ENCODE results near the gene SNX14.

Gene SNX14

DNA sequence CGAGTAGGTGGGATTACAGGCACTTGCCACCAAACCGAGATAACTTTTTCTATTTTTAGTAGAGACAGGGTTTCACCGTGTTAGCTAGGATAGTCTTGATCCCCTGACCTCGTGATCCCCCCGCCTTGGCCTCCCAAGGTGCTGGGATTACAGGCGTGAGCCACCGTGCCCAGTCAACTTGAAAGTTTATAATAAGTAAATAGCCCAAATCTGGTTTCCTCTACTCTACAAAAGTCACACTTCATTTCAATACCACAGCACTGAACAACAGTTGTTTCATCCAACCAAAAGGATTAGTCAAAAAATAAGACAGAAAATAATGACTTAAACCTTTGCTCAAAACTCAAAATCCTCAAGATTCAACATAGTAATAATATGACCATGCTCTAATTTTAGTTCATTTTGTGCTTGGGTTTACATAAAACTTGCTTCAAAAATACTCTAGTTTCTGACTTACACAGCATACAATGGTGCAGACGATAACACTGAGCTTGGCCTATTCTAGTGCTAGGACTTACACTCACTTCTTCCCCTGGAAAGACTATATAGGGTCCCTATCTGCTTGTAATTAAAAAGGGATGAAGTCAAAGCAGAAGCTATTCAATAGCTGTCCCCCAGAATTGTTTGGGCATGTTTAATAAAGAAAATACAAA, 87.1 kb downstream of the SNX14 start:
- DNase-seq (ENCODE audit: low read depth): no peak

DNA sequence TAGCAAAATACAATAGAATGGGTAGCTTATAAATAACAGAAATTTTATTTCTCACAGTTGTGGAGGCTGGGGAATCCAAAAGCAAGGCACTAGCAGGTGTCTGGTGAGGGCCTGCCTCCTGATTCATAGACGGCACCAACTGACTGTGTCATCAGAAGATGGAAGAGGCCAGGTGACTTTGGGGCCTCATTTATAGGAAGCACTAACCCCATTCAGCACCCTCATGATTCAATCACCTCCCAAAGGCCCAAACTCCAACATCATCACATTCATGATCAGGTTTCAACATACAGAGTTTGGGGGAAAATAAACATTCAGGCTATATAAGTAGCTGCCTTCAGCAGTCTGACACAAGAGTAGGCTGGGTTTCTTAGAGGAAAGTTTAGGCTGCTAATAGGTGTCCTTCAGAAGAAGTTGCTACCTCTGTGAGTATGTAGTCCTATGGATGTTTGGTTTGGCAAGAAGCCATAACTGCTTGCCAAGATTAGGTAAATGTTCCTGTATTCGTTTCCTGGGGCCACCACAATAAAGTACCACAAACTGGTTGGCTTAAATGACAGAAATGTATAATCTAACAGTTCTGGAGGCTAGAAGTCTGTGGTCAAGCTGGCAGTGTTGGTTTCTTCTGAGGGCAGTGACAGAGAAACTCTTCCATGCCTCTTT, 94.9 kb downstream of the SNX14 start:
- no peak for DNase-seq (ENCODE audit: low read depth)

DNA sequence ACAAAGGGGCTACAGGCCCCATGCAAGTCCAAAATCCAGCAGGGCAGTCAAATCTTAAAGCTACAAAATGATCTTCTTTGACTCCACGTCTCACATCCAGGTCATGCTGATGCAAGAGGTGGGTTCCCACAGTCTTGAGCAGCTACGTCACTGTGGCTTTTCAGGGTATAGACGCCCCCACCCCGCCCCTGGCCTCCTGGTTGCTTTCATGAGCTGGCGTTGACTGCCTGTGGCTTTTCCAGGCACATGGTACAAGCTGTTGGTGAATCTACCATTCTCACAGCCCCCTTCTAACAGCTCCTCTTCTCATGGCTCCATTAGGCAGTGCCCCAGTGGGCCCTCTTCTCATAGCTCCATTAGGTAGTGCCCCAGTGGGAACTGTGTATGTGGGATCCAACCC, 96.8 kb downstream of the SNX14 start:
- DNase-seq (ENCODE audit: low read depth): no peak

DNA sequence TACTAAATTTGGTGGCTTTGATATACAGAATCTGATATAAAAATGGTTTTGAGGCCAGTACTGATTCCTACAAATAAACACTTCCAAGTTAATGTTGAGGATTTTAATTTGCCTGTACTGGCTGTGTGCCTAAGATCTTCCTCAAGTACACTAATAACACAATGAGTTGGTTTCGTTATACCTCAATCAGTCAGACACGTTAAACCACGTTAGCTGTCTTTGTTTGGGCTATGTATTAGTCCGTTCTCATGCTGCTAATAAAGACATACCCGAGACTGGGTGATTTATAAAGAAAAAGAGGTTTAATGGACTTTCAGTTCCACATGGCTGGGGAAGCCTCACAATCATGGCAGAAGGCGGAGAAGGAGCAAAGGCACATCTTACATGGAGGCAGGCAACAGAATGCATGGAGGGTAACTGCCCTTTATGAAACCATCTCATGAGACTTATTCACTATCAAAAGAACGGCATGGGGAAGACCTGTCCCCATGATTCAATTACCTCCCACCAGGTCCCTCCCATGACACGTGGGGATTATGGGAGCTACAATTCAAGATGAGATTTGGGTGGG, 97.6 kb downstream of the SNX14 start:
- no peak for DNase-seq (ENCODE audit: low read depth)

DNA sequence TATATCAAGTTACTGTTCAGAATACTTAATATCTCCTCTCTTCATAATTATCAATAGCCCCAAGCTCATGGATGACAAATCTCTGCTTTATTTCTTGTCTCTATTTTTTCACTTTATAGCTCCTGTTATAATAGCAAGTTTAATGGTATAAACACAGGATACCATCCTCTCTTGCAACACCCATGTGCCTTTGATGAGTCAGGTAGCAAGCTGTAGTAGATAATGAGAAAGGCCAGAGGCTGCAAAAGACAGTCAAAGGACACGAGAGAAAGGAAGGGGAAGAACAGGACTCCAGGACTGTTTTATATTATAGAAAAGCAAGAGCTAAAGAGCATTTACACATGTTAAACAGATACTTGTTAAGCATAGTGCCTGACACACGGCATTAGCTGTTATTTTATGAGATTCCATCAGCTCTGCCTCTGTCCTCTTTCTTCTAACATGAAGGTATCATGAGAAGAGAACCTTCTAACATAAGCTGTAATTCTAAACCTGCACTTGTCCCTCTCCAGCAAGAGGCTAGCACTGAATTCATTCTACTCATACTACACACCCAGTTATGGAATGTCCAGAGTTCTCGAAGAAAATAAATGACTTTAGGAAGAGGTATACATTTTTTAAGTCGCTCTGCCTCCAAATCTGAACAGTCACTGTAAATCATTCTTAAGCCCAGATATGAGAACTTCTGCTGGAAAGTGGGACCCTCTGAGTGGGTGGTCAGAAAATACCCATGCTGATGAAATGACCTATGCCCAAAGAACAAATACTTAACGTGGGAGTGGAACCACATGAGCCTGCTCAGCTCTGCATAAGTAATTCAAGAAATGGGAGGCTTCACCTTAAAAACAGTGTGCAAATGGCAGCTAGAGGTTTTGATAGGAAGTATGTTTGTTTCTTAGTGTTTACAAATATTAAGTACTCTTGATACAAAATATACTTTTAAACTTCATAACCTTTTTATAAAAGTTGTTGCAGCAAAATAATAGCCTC, 98.8 kb downstream of the SNX14 start:
- DNase-seq (ENCODE audit: low read depth): no peak

DNA sequence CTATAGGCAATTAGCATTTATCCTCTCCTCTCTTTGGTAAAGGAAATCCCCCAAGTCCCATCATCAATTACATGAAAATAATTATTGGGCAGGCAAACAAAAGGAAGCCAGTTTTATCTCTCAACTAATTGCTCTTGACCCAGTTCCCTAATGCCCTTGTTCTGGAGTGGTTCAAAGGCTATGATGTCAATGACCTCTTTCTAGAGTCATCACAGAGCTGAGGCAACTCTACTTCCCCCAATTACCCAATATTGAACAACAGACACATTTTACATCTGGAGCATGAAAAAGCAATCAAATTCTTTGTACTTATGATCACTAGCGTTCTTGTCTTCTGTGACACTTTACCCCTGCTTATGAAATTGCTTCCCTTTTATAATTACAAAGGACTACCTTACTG, 100.3 kb downstream of the SNX14 start:
- DNase-seq (ENCODE audit: low read depth): no peak

DNA sequence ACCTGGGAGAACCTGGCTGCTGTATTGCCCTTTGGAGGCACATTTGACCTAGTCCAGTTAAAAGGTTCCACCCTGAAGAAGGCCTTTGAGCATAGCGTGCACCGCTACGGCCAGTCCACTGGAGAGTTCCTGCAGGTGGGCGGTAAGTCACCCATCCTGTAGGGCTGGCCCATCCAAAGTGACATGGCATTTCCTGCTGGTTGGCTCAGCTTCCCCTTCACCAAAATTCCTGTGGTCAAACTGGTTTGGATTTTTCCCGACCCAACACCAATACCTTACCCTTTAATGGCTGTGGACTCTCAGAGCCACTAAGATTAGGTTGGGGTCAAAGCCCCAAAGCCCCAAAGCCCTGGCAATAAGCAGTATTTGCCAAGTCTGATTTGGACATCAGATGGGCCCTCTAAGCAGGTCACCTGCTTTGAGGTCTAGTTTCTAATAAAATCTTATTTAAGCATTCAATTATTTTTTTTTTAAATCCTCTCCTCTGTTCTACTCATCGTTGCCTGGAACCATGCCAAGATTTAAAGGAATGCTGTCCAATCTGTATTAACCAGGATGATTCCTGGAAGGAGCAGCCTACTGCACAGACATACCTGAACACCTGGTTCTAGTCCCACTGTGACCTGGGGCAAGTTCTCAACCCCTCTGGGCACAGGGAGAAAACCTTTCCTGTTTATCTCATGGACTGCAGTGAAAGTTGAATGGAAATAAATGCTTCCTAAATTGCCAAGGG, 103.0 kb downstream of the SNX14 start:
- no peak for DNase-seq (ENCODE audit: low read depth)

DNA sequence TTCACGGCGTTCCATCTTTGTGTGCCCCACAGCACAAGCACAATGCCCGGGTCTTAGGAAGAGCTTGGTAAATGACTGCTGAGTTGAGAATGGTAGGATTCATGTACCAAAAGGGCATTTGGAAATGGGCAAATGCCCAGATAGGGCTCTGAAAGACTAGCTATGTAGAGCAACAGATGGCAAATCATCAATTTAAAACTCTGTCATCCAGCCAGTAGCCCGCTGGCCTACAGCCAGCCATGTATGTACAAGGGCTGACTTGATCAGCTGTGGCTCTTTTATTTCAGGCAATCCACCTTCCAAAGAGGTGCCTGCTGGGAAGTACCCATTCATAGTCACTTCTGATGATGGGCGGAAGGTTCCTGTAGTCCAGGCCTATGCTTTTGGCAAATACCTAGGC, 108.7 kb downstream of the SNX14 start:
- DNase-seq (ENCODE audit: low read depth): no peak

DNA sequence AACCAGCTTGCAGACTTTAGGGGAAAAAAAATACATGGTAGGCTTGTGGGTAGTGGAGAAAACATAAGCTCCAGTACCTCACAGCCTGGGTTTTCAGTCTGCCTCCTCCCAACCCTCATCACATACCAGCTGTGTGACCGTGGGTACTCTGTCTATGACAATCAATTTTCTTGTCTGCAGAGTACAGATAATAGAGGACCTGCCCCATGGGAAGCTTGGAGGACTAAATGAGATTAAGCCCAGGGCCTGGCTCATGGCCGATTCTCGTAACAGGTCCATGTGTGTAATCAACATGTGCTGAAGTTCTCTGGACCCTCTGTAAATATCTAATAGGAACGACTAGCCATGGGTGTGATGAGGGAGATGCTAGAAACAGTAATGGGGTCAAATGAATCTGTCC, 109.8 kb downstream of the SNX14 start:
- no peak for DNase-seq (ENCODE audit: low read depth)

DNA sequence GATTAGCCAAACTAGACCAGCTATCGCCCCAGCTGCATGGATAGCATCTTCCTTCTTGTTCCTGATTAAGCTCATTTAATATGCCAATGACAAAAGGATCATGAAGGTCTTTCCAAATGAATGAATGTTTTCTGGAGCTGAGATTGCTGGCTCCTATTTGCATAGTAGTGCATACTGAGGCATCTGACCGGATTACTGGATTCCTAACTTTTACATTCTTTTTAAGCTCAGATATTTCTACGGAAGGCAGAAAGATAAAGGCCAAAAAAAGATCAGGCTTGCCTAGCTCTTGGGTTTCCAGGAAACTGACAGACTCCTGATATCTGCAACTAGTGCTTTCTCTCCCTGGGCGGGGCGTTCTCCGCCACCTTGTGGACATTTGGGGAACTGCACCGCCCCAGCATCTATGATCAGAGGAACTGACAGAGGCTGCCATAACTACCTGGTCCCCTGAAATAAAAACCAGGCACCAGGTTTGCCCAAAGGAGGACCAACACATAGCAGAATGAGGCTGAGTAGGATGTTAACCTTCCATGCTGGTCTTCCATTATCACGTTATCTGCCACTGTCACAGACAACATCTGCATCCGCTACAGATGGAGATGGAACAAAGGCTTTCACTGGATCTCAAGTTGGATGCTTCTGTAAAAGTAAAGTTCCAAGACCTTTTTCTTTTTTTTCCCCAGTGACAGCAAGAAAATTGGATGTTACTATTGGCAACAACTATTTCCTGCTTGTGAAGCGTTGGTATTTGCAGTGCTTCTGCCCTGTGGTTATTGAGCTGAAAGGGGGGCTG, 110.6 kb downstream of the SNX14 start:
- DNase-seq (ENCODE audit: low read depth): peak; percentile 78

DNA sequence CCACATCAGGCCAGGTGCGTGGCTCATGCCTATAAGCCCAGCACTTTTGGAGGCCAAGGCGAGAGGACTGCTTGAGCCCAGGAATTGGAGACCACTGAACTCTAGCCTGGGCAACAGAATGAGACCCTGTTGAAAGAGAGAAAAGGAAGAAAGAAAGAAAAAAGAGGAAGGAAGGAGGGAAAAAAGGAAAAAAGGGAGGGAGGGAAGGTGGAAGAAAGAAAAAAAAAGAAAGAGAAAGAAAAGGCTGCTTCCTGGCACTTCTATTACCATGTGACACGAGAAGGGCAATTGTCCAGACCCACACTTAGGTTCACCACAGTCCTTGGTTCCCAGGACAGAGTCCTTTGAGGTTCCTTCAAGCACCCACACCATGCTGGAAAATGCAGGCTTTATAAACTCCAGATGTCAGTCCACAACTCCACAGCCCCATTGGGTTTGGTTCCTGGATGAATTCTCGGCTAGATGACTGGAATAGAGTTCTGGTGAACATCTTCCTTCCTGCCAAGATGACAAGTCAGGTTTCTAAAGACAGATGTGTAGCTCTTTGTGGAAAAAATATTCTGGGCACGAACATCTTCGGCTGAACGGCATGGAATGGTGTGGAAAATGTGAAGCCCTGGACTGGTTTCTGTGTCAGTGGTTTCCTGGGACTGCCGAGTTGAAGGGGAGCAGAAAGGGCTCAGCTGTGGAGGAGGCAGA, 111.3 kb downstream of the SNX14 start:
- DNase-seq (ENCODE audit: low read depth): no peak

DNA sequence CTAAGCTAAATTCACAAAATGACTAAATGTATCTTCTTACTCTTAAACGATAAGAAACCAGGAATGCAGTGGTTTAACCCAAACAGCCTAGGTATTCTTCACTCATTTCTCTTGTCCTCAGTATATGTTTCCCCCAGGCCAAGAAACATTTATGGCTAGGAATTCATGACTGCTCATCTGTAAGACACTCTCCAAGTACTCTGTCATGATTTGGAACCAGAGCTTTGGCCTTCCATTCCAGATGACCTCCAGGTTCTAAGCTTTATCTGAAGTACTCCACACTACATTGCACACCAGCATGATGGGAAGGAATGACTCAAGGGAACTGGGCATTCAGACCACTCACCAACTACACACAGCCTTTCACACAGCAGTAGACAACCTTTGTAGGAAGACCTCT, 114.5 kb downstream of the SNX14 start:
- no peak for DNase-seq (ENCODE audit: low read depth)

DNA sequence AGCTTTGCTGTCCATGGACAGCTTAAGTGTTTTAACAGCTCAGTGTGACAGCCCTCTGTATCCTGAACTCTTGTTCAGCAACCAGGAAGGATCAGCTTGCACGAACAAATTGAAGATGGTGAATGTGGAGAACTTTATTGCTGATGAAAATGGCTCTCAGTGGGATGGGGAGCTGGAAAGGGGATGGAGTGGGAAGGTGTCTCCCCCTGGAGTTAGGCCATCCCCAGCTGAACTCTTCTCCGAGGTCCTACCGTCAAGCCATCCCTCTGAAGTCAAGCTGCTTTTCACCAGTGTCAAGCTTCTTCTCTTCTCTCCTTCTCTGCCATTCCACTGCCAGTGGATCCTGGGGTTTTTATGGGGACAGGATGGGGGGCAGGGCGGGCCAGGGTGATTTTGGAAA, 117.1 kb downstream of the SNX14 start:
- no peak for DNase-seq (ENCODE audit: low read depth)

DNA sequence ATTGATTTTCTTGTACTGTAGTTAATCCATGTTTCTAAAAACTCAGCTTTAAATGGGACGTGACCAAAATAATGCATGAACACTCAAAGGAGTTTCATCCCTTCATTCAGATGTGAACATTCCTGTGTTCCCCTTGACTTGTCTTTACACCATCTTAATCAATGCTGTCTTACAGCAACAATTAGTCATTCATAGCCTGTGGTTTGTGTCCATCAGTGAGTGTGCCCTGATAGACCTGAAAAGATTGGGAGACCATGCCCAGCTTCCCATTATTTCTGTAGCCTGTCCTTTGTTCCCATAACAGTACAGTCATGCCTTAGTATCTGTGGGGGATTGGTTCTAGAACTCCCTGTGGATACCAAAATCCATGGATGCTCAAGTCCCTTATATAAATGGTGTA, 119.9 kb downstream of the SNX14 start:
- no peak for DNase-seq (ENCODE audit: low read depth)

DNA sequence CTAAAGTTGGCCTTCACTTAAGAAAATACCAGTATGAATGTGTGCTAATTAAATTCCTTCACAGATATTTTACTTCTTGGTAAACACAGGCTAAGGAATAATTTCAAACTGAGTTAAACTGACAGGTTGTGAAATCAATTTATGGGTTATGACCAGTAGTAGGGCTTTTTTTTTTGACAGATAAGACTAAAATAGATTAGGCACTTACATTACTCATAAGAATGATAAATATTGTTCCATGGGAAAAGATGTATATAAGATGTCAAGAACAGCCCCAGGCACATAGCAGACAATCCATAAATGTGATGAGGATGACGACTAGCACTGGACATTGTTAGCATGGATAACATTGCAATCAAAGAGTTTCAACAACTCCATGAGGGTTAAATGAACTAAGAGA, 120.9 kb downstream of the SNX14 start:
- DNase-seq (ENCODE audit: low read depth): no peak

DNA sequence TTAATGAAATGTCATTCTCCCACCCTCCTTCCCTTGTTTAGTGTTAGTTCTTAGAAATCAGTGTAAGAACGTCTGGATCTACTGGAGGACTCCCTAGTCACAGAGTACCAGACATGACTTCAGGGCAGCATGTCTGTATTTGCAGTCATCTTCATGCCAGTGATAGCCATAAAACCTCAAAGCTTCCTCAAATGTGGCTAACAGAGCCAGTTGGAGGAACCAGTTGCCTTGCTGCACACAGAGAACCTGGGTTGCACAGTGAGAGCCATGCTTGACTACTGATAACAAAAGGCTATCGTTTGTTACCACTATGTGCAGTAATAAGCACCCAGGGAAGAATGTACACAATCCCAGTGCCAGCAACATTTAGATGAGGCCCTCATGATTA, 123.6 kb downstream of the SNX14 start:
- no peak for DNase-seq (ENCODE audit: low read depth)

DNA sequence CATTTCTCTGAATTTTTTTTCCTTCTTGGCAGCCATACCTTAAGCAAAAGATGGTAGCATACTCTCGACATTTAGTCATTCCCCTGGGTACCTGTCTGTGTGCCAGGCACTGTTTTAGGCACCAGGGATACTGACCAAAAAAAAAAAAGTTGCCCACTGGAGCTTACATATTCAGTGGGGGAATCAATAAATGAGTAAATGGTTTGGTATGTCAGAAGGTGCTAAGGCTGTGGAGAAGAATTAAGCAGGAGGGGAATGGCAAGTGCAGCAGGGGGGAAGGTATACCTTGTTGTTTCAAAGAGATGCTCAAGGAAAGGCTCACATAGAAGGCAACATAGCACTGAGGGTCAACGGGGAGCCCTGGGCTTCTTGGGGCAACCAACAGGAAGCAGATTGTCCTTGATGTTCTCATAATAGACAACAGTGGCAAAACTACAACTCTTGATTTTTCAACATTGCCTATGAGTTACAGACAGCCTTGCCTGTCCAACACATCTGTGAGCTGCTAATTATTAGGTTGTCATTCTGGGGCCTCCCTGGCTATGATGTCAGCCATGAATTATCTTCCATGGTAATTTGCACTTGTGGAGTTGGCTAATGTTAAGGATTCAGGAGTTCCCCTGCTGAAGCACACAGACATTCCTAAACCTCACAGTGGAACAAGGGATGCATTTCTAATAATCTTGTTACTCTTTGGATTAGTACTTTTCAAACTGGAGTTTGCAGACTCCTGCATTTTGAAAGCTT, 124.2 kb downstream of the SNX14 start:
- DNase-seq (ENCODE audit: low read depth): no peak

DNA sequence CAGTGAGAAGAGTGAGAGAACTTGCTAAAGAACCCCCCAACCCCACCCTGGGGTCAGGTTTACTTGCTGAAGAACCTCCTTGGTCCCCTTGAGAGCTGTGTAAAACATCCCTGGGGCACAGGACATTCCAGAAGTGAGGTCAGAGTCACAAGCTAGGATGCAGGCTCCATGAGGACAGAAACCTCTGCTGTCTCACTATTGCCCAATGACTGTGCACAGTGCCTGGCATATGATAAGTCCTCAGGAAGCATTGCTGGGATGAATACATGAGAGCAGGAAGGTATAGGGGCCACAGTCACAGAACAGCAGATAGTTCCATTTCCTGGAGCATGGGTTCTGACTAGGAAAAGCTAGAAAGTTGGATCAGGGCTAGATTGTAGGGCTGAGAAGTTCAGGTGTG, 125.3 kb downstream of the SNX14 start:
- no peak for DNase-seq (ENCODE audit: low read depth)

DNA sequence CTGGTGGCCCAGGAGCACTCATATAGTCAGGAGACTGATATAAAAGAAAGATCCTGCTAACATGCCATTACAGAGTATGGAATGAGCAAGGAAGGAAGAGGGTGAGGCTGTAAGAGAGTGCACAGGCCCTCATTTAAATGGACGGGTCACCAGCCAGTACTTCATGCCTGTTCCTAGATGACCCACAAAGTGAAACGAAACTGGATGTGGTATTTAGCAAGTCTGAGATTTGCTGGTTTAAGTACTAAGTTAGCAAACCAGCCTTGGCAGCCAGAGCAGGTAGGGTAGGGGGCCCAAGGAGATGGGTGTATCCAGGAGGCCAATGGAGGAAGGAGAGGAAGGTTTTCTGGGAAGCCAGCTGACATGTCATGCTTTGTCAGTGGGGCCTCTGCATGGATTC, 127.9 kb downstream of the SNX14 start:
- DNase-seq (ENCODE audit: low read depth): no peak

DNA sequence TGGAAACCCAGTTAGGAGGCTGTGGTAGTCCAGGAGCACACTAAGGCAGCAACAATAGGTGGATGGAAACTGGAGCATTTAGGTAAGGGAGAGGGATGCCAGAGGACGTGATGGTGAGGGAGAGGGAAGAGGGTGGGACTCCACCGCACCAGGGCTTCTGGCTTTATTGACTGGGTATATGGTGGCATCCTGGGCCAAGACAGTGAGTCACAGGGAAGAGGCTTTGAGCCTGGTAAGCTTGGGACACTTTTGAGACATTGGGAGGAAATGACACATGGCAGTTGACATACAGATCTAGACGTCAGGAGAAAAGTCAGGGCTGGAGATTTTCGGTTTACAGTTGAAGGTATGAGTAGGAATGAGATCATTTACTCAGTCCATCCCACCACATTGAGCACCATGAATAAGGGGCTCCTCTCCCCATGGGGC, 128.9 kb downstream of the SNX14 start:
- no peak for DNase-seq (ENCODE audit: low read depth)
